ENCODE data around the gene CDC42BPA. TPM values are rescaled to one million over a fixed set of nuclear protein-coding genes. Genes with fewer than 3 reads are reported as not detected.

CDC42BPA gene
- total and polyA plus RNA-seq, 2 of the 8 experiments (the other 6 are each of a cell fraction or from before 2014, with no cell fraction given), result 7.1 to 28.5 TPM

DNA sequence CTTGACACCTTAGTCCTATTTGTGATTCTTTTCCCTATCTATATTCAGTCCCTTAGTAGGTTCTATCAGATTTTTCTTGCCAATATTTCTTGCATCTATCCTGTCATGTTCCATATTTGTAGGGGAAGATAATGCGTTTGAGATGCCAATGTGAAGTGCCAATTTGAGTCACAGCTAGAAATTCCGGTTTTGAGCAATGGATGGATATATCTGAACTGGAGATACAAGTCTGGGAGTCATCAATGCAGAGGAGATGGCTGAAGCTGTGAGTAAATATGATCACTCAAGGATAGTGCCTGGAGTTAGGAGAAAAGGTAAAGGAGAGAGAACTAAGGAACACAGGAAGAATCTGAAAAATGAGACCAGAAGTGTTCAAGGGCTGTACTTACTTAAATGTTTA is 284.4 kb downstream of the CDC42BPA start:
- Histone ChIP-seq H3K23ac (ENCODE audit: insufficient read length) (no peak overlapping the region), H2BK5ac (ENCODE audit: low read depth, low read length) (no peak overlapping the region), H3K36me3 (ENCODE audit: control insufficient read depth in 2 of 4, insufficient read depth in 4 of 4, low read length in 3 of 4) (peaks cover 0 to 15% (median 5%) of the 10 kb centered on the region in 4 experiments; a peak in 5 of 8 replicates), H3K4ac (replicated peaks; ENCODE audit: insufficient read length, low read depth, low read length) (no peak overlapping the region), H3K18ac (ENCODE audit: extremely low read depth, low read length) (no peak overlapping the region), H4K20me1 (replicated peaks in 1 of 2; ENCODE audit: control insufficient read depth in 1 of 2, insufficient read depth in 2 of 2, low read length in 2 of 2) (no peaks in the 10 kb centered on the region), H3K9me3 (ENCODE audit: insufficient read depth in 2 of 2, low read depth in 1 of 2, low read length in 1 of 2) (no peaks in the 10 kb centered on the region), H2BK20ac (ENCODE audit: low read length) (no peak overlapping the region), H3K4me2 (ENCODE audit: insufficient read depth in 1 of 2, low read depth in 2 of 2, low read length in 2 of 2) (no peak overlapping the region), H3K56ac (replicated peaks; ENCODE audit: insufficient read length, low read depth, low read length) (no peak overlapping the region), H2AFZ (ENCODE audit: low read length) (no peak overlapping the region), H2BK120ac (replicated peaks; ENCODE audit: low read depth, low read length) (no peak overlapping the region), H4K5ac (ENCODE audit: insufficient read length, low read depth, low read length) (no peak overlapping the region), H4K91ac (replicated peaks; ENCODE audit: insufficient read length, low read length) (no peak overlapping the region), H3K9ac (replicated peaks in 1 of 4; ENCODE audit: extremely low read depth in 1 of 4, low read depth in 3 of 4, low read length in 3 of 4) (no peak overlapping the region), H3K79me1 (ENCODE audit: low read depth, low read length) (no peaks in the 10 kb centered on the region), H3K79me2 (ENCODE audit: control insufficient read depth in 1 of 2, insufficient read depth in 2 of 2, low read length in 2 of 2) (no peaks in the 10 kb centered on the region), H3K27me3 (replicated peaks in 1 of 4; ENCODE audit: control insufficient read depth in 3 of 4, extremely low read depth in 1 of 4, insufficient read depth in 3 of 4, low read length in 3 of 4) (no peaks in the 10 kb centered on the region), H2BK15ac (ENCODE audit: low read length) (no peak overlapping the region), H3K4me3 (ENCODE audit: extremely low read depth in 1 of 4, insufficient read depth in 2 of 4, low read depth in 3 of 4, low read length in 4 of 4) (no peak overlapping the region), H3K14ac (ENCODE audit: insufficient read length) (no peak overlapping the region), H3K4me1 (replicated peaks in 1 of 4; ENCODE audit: control insufficient read depth in 3 of 4, insufficient read depth in 4 of 4, low read length in 3 of 4) (no peaks in the 10 kb centered on the region; a peak in 1 of 7 replicates), H3K23me2 (ENCODE audit: low read depth, low read length) (no peaks in the 10 kb centered on the region), H4K8ac (ENCODE audit: extremely low read depth, insufficient read depth, low read length) (no peak overlapping the region), H2BK12ac (ENCODE audit: low read depth, low read length) (no peak overlapping the region), H2AK5ac (ENCODE audit: low read depth, low read length) (no peak overlapping the region), H3K27ac (ENCODE audit: low read depth, low read length) (no peak overlapping the region)
- DNase-seq (ENCODE audit: low read depth in 1 of 2, low spot score in 2 of 2), result no peak
- no peak for TF ChIP-seq KDM5A (IDR thresholded peaks at IDR 0.05; ENCODE audit: low read length)
- no peak for TF ChIP-seq GTF2F1 (IDR thresholded peaks at IDR 0.05; ENCODE audit: borderline replicate concordance, low read depth, low read length)
- no peak for TF ChIP-seq SIRT6 (IDR thresholded peaks at IDR 0.05; ENCODE audit: low read length)
- TF ChIP-seq POLR2AphosphoS5 (IDR thresholded peaks at IDR 0.05; ENCODE audit: low read depth, low read length), result no peak
- no peak for TF ChIP-seq SP4 (IDR thresholded peaks at IDR 0.05; ENCODE audit: low read length)
- TF ChIP-seq CHD2 (IDR thresholded peaks at IDR 0.05; ENCODE audit: low read length), result no peak
- TF ChIP-seq MAX (IDR thresholded peaks at IDR 0.05), result no peak
- TF ChIP-seq NANOG (IDR thresholded peaks at IDR 0.05; ENCODE audit: insufficient read depth, low read depth, low read length, poor library complexity, severe bottlenecking), result no peak
- no peak for TF ChIP-seq KDM4A (IDR thresholded peaks at IDR 0.05; ENCODE audit: low read depth, low read length, severe bottlenecking)
- no peak for TF ChIP-seq POLR2A (IDR thresholded peaks at IDR 0.05; ENCODE audit: control extremely low read depth in 1 of 2, low read depth in 2 of 2, low read length in 2 of 2)
- no peak for TF ChIP-seq CTBP2 (IDR thresholded peaks at IDR 0.05; ENCODE audit: borderline replicate concordance, insufficient read depth, insufficient read length, low read length)
- FAIRE-seq, result no peak
- WGBS, 2 experiments (ENCODE audit: extremely low coverage in 1 of 2, insufficient coverage in 1 of 2, insufficient read length in 1 of 2, insufficient replicate concordance in 2 of 2, low coverage in 1 of 2, low lambda C conversion rate in 2 of 2, missing lambda C conversion rate in 1 of 2), result 90% methylated on average over 2 of the region's 2 CpGs; no CpG with 5 or more reads in 1 of the 2 experiments
- POLR2A ChIA-PET (ENCODE audit: partially characterized antibody), result no interaction called here
- CTCF ChIA-PET (ENCODE audit: partially characterized antibody), result interaction anchor here (1.6 kb wide), 1 partner anchor 11 kb away, joined by 3 read pairs; no protein-coding TSS in a partner anchor

Measured in H1 (cell line).